PC-9 (cell line): Measurements from ENCODE around the gene MATK. TPM values are rescaled to one million over a fixed set of nuclear protein-coding genes. Genes with fewer than 3 reads are reported as not detected.

Source experiments
- BruUV-seq: library from RNA; stranded (reverse); fragments of 400-500 nt; replicated peaks from 2 replicates; lab custom pipeline; 2021; lab: Mats Ljungman, UMichigan
- CTCF ChIA-PET: fragments of 300-600 bp; sonication (Branson Sonifier 250); formaldehyde crosslinking; loops from one replicate; lab custom pipeline; 2022; ENCODE audit warnings: antibody characterized with exemption; lab: Charles Lee
- POLR2A ChIA-PET: fragments of 300-600 bp; sonication (Branson Sonifier 250); formaldehyde crosslinking; loops from one replicate; lab custom pipeline; 2022; ENCODE audit warnings: antibody characterized with exemption; ENCODE audit not compliant: unreplicated experiment; lab: Charles Lee
- DNase-seq, 2 experiments: peaks; one replicate each; pipeline versions ENCODE4 v3.0.0 to v3.0.0-alpha.2; 2015 to 2022; ENCODE audit warnings: mixed read lengths in 1 of 2
- H2AFZ ChIP-seq: fragments of 200-600 bp; sonication (generic); 2 replicates; pipeline ENCODE4 v1.8.1; 2017; ENCODE audit warnings: antibody characterized with exemption
- H3F3A ChIP-seq: fragments of 200-600 bp; sonication (generic); 2 replicates; pipeline ENCODE4 v1.8.1; 2017; ENCODE audit warnings: antibody characterized with exemption, mild to moderate bottlenecking, low read depth; ENCODE audit not compliant: insufficient read depth
- H3K27ac ChIP-seq: fragments of 200-600 bp; sonication (generic); 2 replicates; pipeline ENCODE4 v1.6.1; 2016; ENCODE audit warnings: mixed run types
- H3K27me3 ChIP-seq: fragments of 200-600 bp; sonication (generic); 2 replicates; pipeline ENCODE4 v1.6.1; 2016; ENCODE audit warnings: low read depth, mixed run types; ENCODE audit not compliant: insufficient read depth
- H3K36me3 ChIP-seq: fragments of 200-600 bp; sonication (generic); 2 replicates; pipeline ENCODE4 v1.6.1; 2016; ENCODE audit warnings: low read depth, mixed run types
- H3K4me1 ChIP-seq: fragments of 200-600 bp; sonication (generic); replicated peaks from 2 replicates; pipeline ENCODE4 v1.6.1; 2016; ENCODE audit warnings: mixed run types; ENCODE audit not compliant: insufficient read depth
- H3K4me2 ChIP-seq: fragments of 200-600 bp; sonication (generic); 2 replicates; pipeline ENCODE4 v1.6.1; 2017; ENCODE audit warnings: mixed run types
- H3K4me3 ChIP-seq: fragments of 200-600 bp; sonication (generic); 2 replicates; pipeline ENCODE4 v1.6.1; 2016; ENCODE audit warnings: mixed run types
- H3K79me2 ChIP-seq: fragments of 200-600 bp; sonication (generic); 2 replicates; pipeline ENCODE4 v1.6.1; 2017; ENCODE audit warnings: low read depth, mixed run types
- H3K9me2 ChIP-seq: fragments of 200-600 bp; sonication (generic); 2 replicates; pipeline ENCODE4 v1.8.1; 2017; ENCODE audit warnings: mild to moderate bottlenecking; ENCODE audit not compliant: insufficient read depth
- H3K9me3 ChIP-seq: fragments of 200-600 bp; sonication (generic); 2 replicates; pipeline ENCODE4 v1.8.1; 2016; ENCODE audit warnings: low read depth; ENCODE audit not compliant: insufficient read depth
- H4K20me1 ChIP-seq: fragments of 200-600 bp; sonication (generic); 2 replicates; pipeline ENCODE4 v1.8.1; 2017; ENCODE audit not compliant: insufficient read depth
- CTCF ChIP-seq: fragments of 200-600 bp; sonication (generic); conservative IDR thresholded peaks from 2 replicates; pipeline ENCODE4 v1.6.1; 2017; ENCODE audit warnings: mixed run types, antibody characterized with exemption, mild to moderate bottlenecking, moderate library complexity
- EZH2 ChIP-seq: fragments of 200-600 bp; sonication (generic); IDR thresholded peaks from 2 replicates; pipeline ENCODE4 v1.8.0; 2017; ENCODE audit warnings: antibody characterized with exemption, low read depth
- intact Hi-C: fragments of 100-400 bp; cut with micrococcal nuclease; formaldehyde crosslinking; loops from one replicate; pipeline ENCODE4 v1.10.0; 2022; ENCODE audit not compliant: unreplicated experiment
- total RNA-seq: library from RNA; stranded (reverse); gene quantifications from 2 replicates; pipeline ENCODE4 v1.2.3, GENCODE V29; 2021

Gene MATK
- total RNA-seq, 1 experiment from 2014 or later = not detected

- no peak overlapping the region for H3K27ac ChIP-seq
- H3K4me3 ChIP-seq = no peak overlapping the region
- no peaks in the 10 kb centered on the region for H3K79me2 ChIP-seq
- H3F3A ChIP-seq = no peaks in the 10 kb centered on the region
- no peaks in the 10 kb centered on the region for H3K27me3 ChIP-seq
- no peaks in the 10 kb centered on the region for H3K36me3 ChIP-seq
- CTCF ChIA-PET = no interaction called here
- intact Hi-C loops = no loop called here
- no TSS peak for BruUV-seq
- TF ChIP-seq CTCF (no peak), EZH2 (no peak)
- H3K4me2 ChIP-seq = no peak overlapping the region
- no peaks in the 10 kb centered on the region for H4K20me1 ChIP-seq
- H2AFZ ChIP-seq = no peak overlapping the region
- POLR2A ChIA-PET = no interaction called here
- H3K9me2 ChIP-seq = no peaks in the 10 kb centered on the region
- no peaks in the 10 kb centered on the region for H3K9me3 ChIP-seq
- DNase-seq = no peak
- H3K4me1 ChIP-seq = no peaks in the 10 kb centered on the region
Observed at GRCh38 chr19:3778899-3779723, 7.1 kb downstream of the MATK start.

- Histone ChIP-seq H3K36me3 (no peaks in the 10 kb centered on the region), H3K27me3 (no peaks in the 10 kb centered on the region), H3K9me3 (no peaks in the 10 kb centered on the region), H3K4me2 (no peak overlapping the region), H4K20me1 (no peaks in the 10 kb centered on the region), H3K4me3 (no peak overlapping the region), H3K79me2 (no peaks in the 10 kb centered on the region), H3K27ac (no peak overlapping the region), H3F3A (no peaks in the 10 kb centered on the region), H3K9me2 (no peaks in the 10 kb centered on the region), H3K4me1 (no peaks in the 10 kb centered on the region), H2AFZ (no peak overlapping the region)
- CTCF ChIA-PET = no interaction called here
- intact Hi-C loops = no loop called here
- no TSS peak for BruUV-seq
- TF ChIP-seq EZH2 (no peak), CTCF (no peak)
- no peak for DNase-seq
- POLR2A ChIA-PET = no interaction called here
Observed at GRCh38 chr19:3778104-3778867, 7.9 kb downstream of the MATK start.

GRCh38 chr19:3776479-3777040, 9.6 kb downstream of the MATK start:
- Histone ChIP-seq H3K9me3 (no peaks in the 10 kb centered on the region), H3K4me3 (no peak overlapping the region), H3K4me2 (no peak overlapping the region), H3F3A (no peaks in the 10 kb centered on the region), H4K20me1 (no peaks in the 10 kb centered on the region), H3K27ac (no peak overlapping the region), H3K27me3 (no peaks in the 10 kb centered on the region), H3K79me2 (no peaks in the 10 kb centered on the region), H2AFZ (no peak overlapping the region), H3K36me3 (no peaks in the 10 kb centered on the region), H3K9me2 (no peaks in the 10 kb centered on the region), H3K4me1 (no peaks in the 10 kb centered on the region)
- DNase-seq = no peak
- no TSS peak for BruUV-seq
- POLR2A ChIA-PET = no interaction called here
- TF ChIP-seq EZH2 = no peak
- no peak for TF ChIP-seq CTCF
- intact Hi-C loops = no loop called here
- CTCF ChIA-PET = no interaction called here
